Adipose tissue (tissue), 3 donors: ENCODE data around the gene GRIK2. TPM values are rescaled to one million over a fixed set of nuclear protein-coding genes. Genes with fewer than 3 reads are reported as not detected.

Source experiments
- H3K27ac ChIP-seq: one replicate; pipeline ENCODE4 v1.5.1; 2013; ENCODE audit warnings: low read depth, low read length
- WGBS, 3 donors: extraction: QIAGEN DNeasy Blood & Tissue Kit; methylation state at CpG; one replicate each; pipeline ENCODE4 v1.1.7; 2013; 5-methylcytosine and 5-hydroxymethylcytosine counted together
- polyA plus RNA-seq, 3 donors: library from polyadenylated mRNA; stranded (reverse); fragments of 200-250 nt; gene quantifications; one replicate each; pipeline ENCODE4 v1.2.3, GENCODE V29; 2013
- donor health status: healthy with polysubstance abuse.
- donor health status: Bipolar disorder and iron deficiency.
- donor health status: healthy.

The GRIK2 gene
- polyA plus RNA-seq, 3 donors = 0.22 to 0.39 (median 0.22) TPM

DNA sequence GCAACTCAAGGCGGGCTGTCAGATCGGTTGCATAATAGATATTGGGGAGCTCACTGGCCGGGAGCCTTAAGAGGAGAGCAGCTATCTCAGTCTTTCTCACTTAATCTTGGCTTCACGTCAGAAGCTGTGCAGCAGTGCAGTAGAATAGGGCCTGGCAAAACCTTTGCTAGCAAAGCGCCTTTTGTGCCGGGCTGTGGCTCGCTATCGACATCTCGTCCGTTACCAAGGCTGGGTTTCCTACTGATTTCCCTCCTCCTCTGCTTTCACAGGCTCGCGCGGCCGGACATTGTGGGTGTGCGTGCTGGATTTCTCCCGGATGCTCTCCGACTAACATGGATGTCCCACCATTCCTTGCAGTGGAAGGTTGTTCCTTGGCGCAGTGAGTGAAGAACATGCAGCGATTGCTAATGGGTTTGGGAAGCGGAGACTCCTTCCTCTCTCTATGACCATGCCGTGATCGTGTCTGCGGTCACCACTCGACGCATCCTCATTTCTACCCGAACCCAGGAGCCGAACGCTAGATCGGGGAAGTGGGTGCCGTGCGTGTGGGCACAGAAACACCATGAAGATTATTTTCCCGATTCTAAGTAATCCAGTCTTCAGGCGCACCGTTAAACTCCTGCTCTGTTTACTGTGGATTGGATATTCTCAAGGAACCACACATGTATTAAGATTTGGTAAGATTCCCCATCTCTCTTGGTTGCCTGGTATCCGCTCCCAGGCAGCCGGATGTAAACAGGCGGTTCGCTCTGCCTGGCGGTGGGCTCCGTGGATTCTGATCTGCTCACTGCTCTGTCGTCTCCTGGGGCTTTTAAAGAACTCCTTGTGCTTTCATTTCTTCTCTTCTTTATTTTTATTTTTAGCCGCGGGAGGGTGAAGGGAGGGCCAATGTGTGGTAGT, 5.5 kb downstream of the GRIK2 start:
- WGBS, 3 donors = 7 to 12% (median 8%) methylated on average over 43 of the region's 43 CpGs
- no peak overlapping the region for H3K27ac ChIP-seq

DNA sequence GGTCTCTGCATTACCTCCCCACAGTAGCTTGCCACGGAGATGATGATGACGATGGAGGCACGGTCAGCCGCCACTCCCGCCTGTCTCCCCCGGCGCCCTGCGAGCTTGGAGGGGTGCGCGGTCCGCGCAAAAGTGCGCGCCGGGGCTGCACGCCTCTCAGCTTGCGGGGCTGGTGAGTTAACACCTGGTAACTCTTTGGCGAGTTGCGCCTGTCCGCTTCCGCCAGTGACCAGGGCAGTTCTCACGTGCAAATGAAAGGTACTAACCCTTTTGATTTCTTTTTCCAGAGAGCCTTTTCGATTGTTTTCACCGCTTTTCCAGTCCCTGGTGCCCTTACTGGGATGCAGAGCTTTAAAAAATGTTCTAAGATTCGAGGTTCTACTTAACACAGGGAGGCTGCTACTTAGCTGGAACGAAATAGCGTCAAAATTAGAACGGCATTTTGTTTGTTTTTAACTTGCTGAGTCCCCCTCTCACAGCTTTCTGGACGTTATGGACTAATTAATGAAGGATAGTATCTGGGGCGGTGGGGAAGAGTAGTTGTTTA, 6.2 kb downstream of the GRIK2 start:
- WGBS, 3 donors = 9 to 21% (median 11%) methylated on average over 30 of the region's 30 CpGs
- H3K27ac ChIP-seq = no peak overlapping the region

GRCh38 chr6:101400326-101401135, 7.0 kb downstream of the GRIK2 start:
- 30 to 51% (median 43%) methylated on average over 10 of the region's 10 CpGs for WGBS, 3 donors
- H3K27ac ChIP-seq = no peak overlapping the region

DNA sequence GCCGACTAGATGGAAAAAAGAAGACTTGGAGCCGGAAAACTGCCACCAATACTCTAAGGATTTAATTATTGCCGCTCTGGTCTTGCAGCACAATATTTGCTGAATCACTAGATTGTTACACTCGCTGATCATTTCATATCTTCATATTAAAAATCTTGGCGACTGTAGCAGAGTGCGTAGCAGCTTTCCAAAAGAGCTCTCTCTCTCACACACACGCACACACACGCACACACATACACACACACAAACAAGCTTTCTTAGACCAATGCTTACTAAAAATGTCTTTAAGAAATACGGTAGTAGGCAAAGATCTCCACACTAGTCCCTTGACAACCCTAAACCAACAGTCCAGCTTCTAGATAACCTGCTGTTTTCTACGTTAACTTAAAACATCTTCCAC, 7.7 kb downstream of the GRIK2 start:
- 30 to 50% (median 36%) methylated on average over 10 of the region's 10 CpGs for WGBS, 3 donors
- H3K27ac ChIP-seq = no peak overlapping the region

- no peak overlapping the region for H3K27ac ChIP-seq
- WGBS, 3 donors = 1 to 5% (median 1%) methylated on average over 49 to 50 of the region's 50 CpGs
These were observed 8.5 kb downstream of the GRIK2 start for GRCh38 chr6:101401792-101402621.

- no peak overlapping the region for H3K27ac ChIP-seq
- WGBS, 3 donors = 2 to 6% (median 5%) methylated on average over 28 of the region's 28 CpGs
These were observed 9.1 kb downstream of the GRIK2 start for GRCh38 chr6:101402622-101403031.

- no peak overlapping the region for H3K27ac ChIP-seq
- 10 to 15% (median 13%) methylated on average over 16 of the region's 16 CpGs for WGBS, 3 donors
These were observed 9.9 kb downstream of the GRIK2 start for GRCh38 chr6:101403216-101403945.

DNA sequence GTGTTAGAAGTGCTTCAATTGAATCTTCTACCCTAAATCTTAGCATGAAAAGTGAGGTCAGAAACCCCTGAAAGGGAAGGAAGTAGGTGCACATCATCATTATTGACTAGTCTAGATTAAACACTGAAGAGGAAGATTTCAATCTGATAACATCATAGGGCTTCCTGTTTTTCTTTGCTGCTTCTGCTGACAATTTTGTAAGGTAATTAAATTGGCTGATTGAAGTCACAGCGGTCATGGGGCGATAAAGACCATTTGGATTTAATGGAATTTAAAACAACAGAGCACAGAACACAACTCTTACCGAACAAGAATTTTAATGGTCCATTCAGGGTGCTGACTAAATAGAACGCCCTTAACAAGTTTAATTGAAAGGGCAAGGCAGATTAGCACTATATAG, 11.3 kb downstream of the GRIK2 start:
- WGBS, 3 donors = 40 to 49% (median 44%) methylated on average over 4 of the region's 4 CpGs
- H3K27ac ChIP-seq = no peak overlapping the region

DNA sequence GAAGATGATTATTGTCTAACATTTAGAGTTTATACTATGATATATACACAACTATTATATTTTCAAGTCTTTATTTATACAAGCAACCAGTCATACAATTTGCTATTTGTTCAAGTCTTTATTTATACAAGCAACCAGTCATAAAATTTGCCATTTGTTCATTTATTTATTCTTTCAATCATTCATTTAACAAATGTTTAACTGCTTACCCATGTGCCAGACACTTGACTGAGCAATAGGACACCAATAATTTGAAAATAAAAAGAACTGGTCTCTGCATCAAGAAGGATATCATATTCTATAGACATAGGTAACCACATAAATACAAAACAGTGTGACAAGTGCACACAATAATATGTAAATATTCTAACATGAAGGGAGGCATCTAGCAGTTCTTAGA, 20.3 kb downstream of the GRIK2 start:
- H3K27ac ChIP-seq = no peak overlapping the region

- H3K27ac ChIP-seq = no peak overlapping the region
- WGBS, 3 donors = 31 to 65% (median 59%) methylated on average over 1 of the region's 1 CpG
These were observed 24.4 kb downstream of the GRIK2 start for GRCh38 chr6:101417900-101418299.

DNA sequence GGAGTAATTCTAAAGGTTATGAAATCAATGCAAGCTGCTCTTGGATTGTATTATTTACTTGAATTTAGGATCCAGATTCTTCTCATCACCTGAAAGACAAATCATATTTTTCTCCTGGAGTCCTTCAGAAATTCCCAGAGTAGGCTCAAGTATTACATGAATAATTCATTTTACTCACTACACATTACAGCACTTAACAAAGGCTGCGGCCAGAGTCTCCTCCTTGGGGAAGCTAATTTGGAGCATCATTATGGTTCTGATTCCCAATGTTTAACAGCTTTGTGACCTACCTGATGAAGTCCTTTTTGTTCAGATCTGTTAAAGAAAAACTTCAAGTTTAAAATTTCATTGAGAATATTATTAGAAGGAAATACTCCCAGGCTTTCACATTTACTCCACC, 28.7 kb downstream of the GRIK2 start:
- WGBS, 3 donors = 57 to 81% (median 67%) methylated on average over 1 of the region's 1 CpG
- no peak overlapping the region for H3K27ac ChIP-seq

DNA sequence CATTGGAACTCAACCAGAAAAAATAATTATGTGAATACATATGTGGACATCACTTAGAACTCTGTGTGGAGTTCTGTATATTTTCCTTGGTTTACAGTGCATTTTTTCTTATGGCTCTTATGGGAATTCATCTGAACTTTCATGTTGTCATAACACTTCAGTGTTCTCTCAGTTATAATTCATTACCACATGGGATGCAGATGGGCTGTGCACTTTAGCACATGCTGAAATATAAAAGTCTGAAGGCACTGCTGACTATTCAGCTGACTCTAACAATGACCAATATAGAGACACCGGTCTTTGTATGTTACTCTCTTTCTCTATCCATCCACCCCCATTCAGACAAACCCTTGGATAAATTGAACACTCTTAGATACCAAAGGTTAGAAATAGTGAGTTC, 29.3 kb downstream of the GRIK2 start:
- H3K27ac ChIP-seq = no peak overlapping the region
- 72 to 85% (median 80%) methylated on average over 1 of the region's 1 CpG for WGBS, 3 donors

DNA sequence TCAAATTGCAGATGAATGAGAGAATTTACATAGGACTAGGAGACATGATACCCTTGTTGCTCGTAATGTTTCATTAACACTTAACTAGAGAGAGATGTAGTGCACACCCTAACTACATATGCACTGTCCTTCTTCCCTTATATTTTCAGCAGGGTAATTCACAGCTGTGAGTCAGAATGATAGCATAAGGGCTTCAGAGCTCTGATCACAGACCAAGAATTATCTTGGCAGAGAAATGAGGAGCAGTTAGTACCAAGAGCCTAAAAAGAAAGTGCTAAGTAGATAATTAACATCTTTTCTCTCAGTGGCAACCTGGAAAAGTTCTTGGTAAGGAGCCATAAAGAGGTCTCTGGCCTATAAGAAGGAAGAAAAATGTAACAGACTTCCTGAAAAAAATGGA, 35.8 kb downstream of the GRIK2 start:
- no peak overlapping the region for H3K27ac ChIP-seq
- WGBS, 3 donors = 47 to 64% (median 55%) methylated on average over 1 of the region's 1 CpG

- no peak overlapping the region for H3K27ac ChIP-seq
- WGBS, 3 donors = 66 to 84% (median 80%) methylated on average over 5 of the region's 5 CpGs
These were observed 36.3 kb downstream of the GRIK2 start for GRCh38 chr6:101429845-101430244.

DNA sequence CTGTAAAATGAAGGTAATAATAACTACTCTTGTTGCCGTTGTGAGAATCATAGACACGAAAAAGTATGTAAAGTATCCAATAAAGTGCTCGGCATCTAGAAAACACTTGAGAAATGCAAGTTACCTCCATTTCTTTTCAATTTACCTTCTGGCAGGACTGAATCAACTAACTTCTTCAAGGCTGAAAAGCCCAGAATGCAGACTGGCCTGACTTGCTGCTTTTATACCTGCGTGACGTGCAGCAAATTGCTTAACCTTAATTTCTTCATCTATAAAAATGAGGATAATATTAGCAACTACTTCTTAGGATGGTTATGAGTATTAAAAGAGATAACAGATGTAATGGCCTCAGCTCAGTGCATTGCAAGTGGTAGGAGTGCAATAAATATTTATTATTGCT, 39.6 kb downstream of the GRIK2 start:
- no peak overlapping the region for H3K27ac ChIP-seq
- 88 to 91% (median 90%) methylated on average over 5 of the region's 5 CpGs for WGBS, 3 donors

GRCh38 chr6:101434601-101435000, 41.1 kb downstream of the GRIK2 start:
- 31 to 37% (median 33%) methylated on average over 2 of the region's 2 CpGs for WGBS, 3 donors
- no peak overlapping the region for H3K27ac ChIP-seq

DNA sequence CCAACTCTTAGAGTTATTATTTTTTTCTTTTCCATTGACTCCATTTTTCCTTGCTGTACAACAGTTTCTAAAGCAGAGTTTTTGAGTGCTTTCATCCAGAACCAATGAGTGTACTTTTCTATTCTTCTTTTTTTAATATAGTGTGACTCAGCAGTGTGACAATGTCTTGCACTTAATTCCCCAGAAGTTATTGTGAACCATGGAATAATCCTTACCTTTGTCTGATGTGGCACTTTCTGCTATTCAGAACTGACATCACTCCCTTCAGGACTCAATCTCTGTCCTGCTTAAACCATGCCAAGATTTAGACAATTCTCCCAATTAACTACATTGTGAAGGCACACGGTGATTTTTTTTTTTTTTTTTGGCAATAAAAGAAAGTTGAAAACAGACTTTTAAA, 41.5 kb downstream of the GRIK2 start:
- 76 to 89% (median 78%) methylated on average over 1 of the region's 1 CpG for WGBS, 3 donors
- no peak overlapping the region for H3K27ac ChIP-seq

DNA sequence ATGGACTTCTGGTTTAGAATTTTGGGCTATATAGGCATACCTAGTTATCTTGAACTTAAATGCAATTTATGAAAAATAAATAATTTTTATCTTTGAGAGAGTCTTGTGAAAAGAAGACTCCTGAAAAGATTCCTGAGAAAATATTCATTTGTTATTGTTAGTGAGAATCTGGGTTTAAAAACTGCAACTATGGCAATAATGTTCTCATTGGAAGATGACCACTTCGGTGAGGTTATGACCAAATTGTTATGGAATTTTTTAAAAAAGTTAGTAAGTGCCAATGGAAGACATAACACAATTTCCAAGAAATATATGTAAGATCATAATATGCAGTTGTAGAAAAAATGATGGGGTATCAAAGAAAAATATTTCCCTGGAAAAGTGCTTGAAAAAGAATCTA, 46.3 kb downstream of the GRIK2 start:
- no peak overlapping the region for H3K27ac ChIP-seq
- 82 to 88% (median 86%) methylated on average over 1 of the region's 1 CpG for WGBS, 3 donors
